Heart left ventricle (tissue), 16 donors: ENCODE results near the gene PIP5K1A. TPM values are rescaled to one million over a fixed set of nuclear protein-coding genes. Genes with fewer than 3 reads are reported as not detected.
A peak's percentile ranks its signal among the peaks of the same experiment; 100 is the strongest.

Experiments
- ATAC-seq, 4 donors: fragments of 200-7000 bp; cut with Tn5 transposase; one replicate each; pipeline ENCODE4 v1.9.1; 2020 to 2022; ENCODE audit warnings: moderate library complexity in 4 of 4, mild to moderate bottlenecking in 3 of 4, moderate number of reproducible peaks in 1 of 4
- DNase-seq, 5 donors: peaks; one replicate each; pipeline ENCODE4 v3.0.0-alpha.2; 2020
- H3K27ac ChIP-seq, 12 donors: fragments of 200-600 bp; sonication (generic) in 4 of 12; one replicate each; pipeline versions ENCODE4 v1.5.0 to v1.8.0; 2016 to 2022; ENCODE audit warnings: mild to moderate bottlenecking in 2 of 12
- H3K27me3 ChIP-seq, 9 donors: fragments of 200-600 bp; sonication (generic) in 2 of 9; one replicate each; pipeline versions ENCODE4 v1.5.1 to v1.8.0; 2016 to 2022; ENCODE audit warnings: mild to moderate bottlenecking in 3 of 9
- H3K36me3 ChIP-seq, 9 donors: fragments of 200-600 bp; sonication (generic) in 2 of 9; one replicate each; pipeline versions ENCODE4 v1.5.0 to v1.8.0; 2018 to 2022; ENCODE audit warnings: mild to moderate bottlenecking in 2 of 9
- H3K4me1 ChIP-seq, 12 donors: fragments of 200-600 bp; sonication (generic) in 4 of 12; one replicate each; pipeline versions ENCODE4 v1.5.0 to v1.8.0; 2016 to 2022; ENCODE audit warnings: mild to moderate bottlenecking in 3 of 12
- H3K4me3 ChIP-seq, 12 donors: fragments of 200-600 bp; sonication (generic) in 4 of 12; one replicate each; pipeline versions ENCODE4 v1.5.0 to v1.8.0; 2017 to 2022; ENCODE audit warnings: mild to moderate bottlenecking in 9 of 12, moderate library complexity in 4 of 12
- H3K9me3 ChIP-seq, 12 donors: fragments of 200-600 bp; sonication (generic) in 4 of 12; one replicate each; pipeline versions ENCODE4 v1.5.0 to v1.8.0; 2016 to 2022; ENCODE audit warnings: mild to moderate bottlenecking in 1 of 12
- CTCF ChIP-seq, 12 donors: fragments of 200-600 bp; sonication (generic) in 4 of 12; IDR thresholded peaks; one replicate each; pipeline versions ENCODE4 v1.5.0 to v1.8.0; 2018 to 2022; ENCODE audit warnings: antibody characterized with exemption in 12 of 12, mild to moderate bottlenecking in 5 of 12
- POLR2A ChIP-seq, 2 donors: fragments of 450-650 bp; IDR thresholded peaks; one replicate each; pipeline ENCODE4 v1.6.1; 2017; ENCODE audit warnings: antibody characterized with exemption in 2 of 2, mild to moderate bottlenecking in 2 of 2, moderate library complexity in 2 of 2
- WGBS, 4 donors: extraction: QIAGEN DNeasy Blood & Tissue Kit in 2 of 4; methylation state at CpG; one replicate each; pipeline versions ENCODE4 v1.1.5 to v1.1.7; 2013 to 2018; 5-methylcytosine and 5-hydroxymethylcytosine counted together
- intact Hi-C, 10 donors: fragments of 100-400 bp; cut with DNase I; formaldehyde crosslinking; loops; one replicate each; pipeline versions ENCODE4 v1.11.1 to v1.14.2; 2022
- polyA plus RNA-seq, 2 donors: library from polyadenylated mRNA; stranded (reverse); fragments of 200-250 nt; gene quantifications; one replicate each; pipeline ENCODE4 v1.2.3, GENCODE V29; 2013
- total RNA-seq, 9 donors: library from RNA; depleted of rRNA in 2 of 9; stranded (reverse); fragments of >200 nt in 2 of 9; fragmentation: NEBNext Ultra II Directional in 3 of 9; extraction: Animal tissue kit (Norgen Biotek cat#: 25700) in 3 of 9; gene quantifications; one replicate each; pipeline versions ENCODE4 v1.1.0 to v1.2.4, GENCODE V29; 2016 to 2023
- donor health status: ischemic (EF 13 %, LVEDD 7.1; RV severe dilation, severe dysfunction).
- donor health status: healthy with polysubstance abuse.
- donor health status: DM: no; HTN: yes; CAD: no.
- donor health status: DM: no; HTN: no; CAD: no.
- donor health status: ischemic (EF 25% LVEDD 6.9; RV normal size, moderate dysfunction).
- donor health status: ischemic (EF 25% LVEDD 5.7; RV mildly dilated, moderate dysfunction).
- donor health status: healthy.
- donor health status: DM: yes; HTN: yes; CAD: no.
- donor health status: ischemic (EF 35%, LVEDD 5.7; RV mildly dilated, moderate dysfunction).
- donor health status: nonischemic (EF 11% LVEDD 7.7; RV severe dilation, severe dysfunction).
- donor health status: DM: yes; HTN: yes; CAD: no.
- donor health status: PGD.
- donor health status: ischemic (EF 29% LVEDD 5.4; RV normal size, mild dysfunction).
- donor health status: nonischemic (EF 23%, LVEDD 6.1; RV moderate dilation, normal function).

The PIP5K1A gene
- total and polyA plus RNA-seq, 11 donors, result 20.5 to 48.8 (median 36.5) TPM

DNA sequence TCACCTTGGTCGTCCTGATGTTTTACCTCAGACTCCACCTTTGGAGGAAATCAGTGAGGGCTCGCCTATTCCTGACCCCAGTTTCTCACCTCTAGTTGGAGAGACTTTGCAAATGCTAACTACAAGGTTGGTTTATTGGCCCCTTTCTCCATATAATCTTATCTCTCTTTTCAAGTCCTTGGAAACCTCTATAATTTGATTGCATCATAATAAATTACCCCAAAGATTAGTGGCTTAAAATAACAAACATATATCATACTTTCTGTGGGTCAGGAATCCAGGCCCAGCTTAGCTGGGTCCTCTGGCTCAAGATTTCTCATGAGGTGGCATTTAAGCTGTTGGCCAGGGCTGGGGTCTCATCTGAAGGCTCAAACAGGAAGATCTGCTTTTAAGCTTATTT, 44.1 kb downstream of the PIP5K1A start:
- no peak for ATAC-seq
- Histone ChIP-seq H3K4me1 (peaks cover 0 to 12% (median 0%) of the 10 kb centered on the region in 12 donors), H3K4me3 (no peak overlapping the region), H3K27me3 (no peaks in the 10 kb centered on the region), H3K27ac (no peak overlapping the region), H3K9me3 (no peaks in the 10 kb centered on the region), H3K36me3 (peaks cover 5 to 100% (median 100%) of the 10 kb centered on the region in 9 donors)
- intact Hi-C loops, result loop anchor here in 1 of 10 donors (5.0 kb wide), 1 partner anchor 35 kb away; no protein-coding TSS in a partner anchor
- TF ChIP-seq CTCF (IDR thresholded peaks at IDR 0.05), result no peak
- TF ChIP-seq POLR2A (IDR thresholded peaks at IDR 0.05), result no peak
- WGBS, 4 donors, result 89 to 95% (median 93%) methylated on average over 2 of the region's 2 CpGs
- DNase-seq, result no peak

GRCh38 chr1:151243683-151244216, 45.4 kb downstream of the PIP5K1A start:
- H3K4me1 ChIP-seq, result no peaks in the 10 kb centered on the region
- no peak overlapping the region for H3K27ac ChIP-seq
- no peaks in the 10 kb centered on the region for H3K9me3 ChIP-seq
- DNase-seq (no peak), ATAC-seq (no peak)
- no peak for TF ChIP-seq POLR2A (IDR thresholded peaks at IDR 0.05)
- peaks cover 5 to 100% (median 100%) of the 10 kb centered on the region in 9 donors for H3K36me3 ChIP-seq
- no peak overlapping the region for H3K4me3 ChIP-seq
- no peaks in the 10 kb centered on the region for H3K27me3 ChIP-seq
- WGBS, 4 donors, result 85 to 90% (median 88%) methylated on average over 5 of the region's 5 CpGs
- intact Hi-C loops, result loop anchor here in 1 of 10 donors (5.0 kb wide), 1 partner anchor 36 kb away; no protein-coding TSS in a partner anchor

GRCh38 chr1:151246786-151247185, 48.4 kb downstream of the PIP5K1A start:
- DNase-seq, result no peak
- ATAC-seq, result no peak
- Histone ChIP-seq H3K27ac (no peak overlapping the region), H3K4me3 (no peak overlapping the region), H3K27me3 (no peaks in the 10 kb centered on the region), H3K36me3 (peaks cover 5 to 89% (median 81%) of the 10 kb centered on the region in 9 donors), H3K4me1 (no peaks in the 10 kb centered on the region), H3K9me3 (no peaks in the 10 kb centered on the region)
- intact Hi-C loops, result no loop called here
- WGBS, 4 donors, result 85 to 91% (median 86%) methylated on average over 2 of the region's 2 CpGs
- no peak for TF ChIP-seq POLR2A (IDR thresholded peaks at IDR 0.05)
- TF ChIP-seq CTCF (IDR thresholded peaks at IDR 0.05), result no peak

DNA sequence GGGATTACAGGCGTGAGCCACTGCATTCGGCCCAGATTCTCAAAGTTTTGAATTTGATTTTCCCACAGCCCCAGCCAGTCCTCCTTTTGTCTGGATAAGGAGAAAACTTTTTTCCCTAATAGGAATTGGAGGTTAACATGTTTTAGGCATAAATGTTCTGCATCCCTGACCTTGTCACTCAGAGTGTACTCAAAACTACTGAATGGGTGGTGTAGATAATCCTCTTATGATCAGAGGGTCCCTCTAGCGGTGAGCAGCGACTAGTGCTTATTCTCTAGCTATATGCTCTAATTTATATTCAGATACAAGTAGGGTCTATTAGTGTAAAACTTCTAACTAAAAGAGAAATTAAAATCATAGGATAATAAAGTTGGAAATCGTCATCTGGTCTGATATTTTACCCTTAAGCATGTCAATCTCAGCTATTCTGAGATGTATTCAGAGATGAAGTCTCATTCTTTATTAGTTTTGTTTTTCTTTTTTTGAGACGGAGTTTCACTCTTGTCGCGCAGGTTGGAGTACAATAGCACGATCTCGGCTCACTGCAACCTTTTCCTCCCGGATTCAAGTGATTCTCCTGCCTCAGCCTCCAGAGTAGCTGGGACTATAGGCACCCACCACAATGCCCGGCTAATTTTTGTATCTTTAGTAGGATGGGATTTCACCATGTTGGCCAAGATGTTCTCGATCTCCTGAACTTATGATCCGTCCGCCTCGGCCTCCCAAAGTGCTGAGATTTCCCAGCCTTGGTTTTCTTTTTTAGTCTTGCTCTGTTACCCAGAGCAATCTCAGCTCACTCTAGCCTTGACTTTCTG, 53.5 kb downstream of the PIP5K1A start:
- peak in 3 of 4 donors; percentile 24 to 47 (median 32) for ATAC-seq
- Histone ChIP-seq H3K27ac (peak overlapping the region in 1 of 12 donors; percentile 11), H3K9me3 (no peaks in the 10 kb centered on the region), H3K27me3 (no peaks in the 10 kb centered on the region), H3K4me3 (no peak overlapping the region), H3K36me3 (peaks cover 3 to 38% (median 30%) of the 10 kb centered on the region in 9 donors), H3K4me1 (peaks cover 0 to 19% (median 9%) of the 10 kb centered on the region in 12 donors)
- 64 to 66% (median 65%) methylated on average over 16 of the region's 16 CpGs for WGBS, 4 donors
- TF ChIP-seq POLR2A (IDR thresholded peaks at IDR 0.05) (no peak), CTCF (IDR thresholded peaks at IDR 0.05) (peak; percentile 72 to 91 (median 84))
- DNase-seq, result peak in 4 of 5 donors; percentile 57 to 68 (median 60)
- intact Hi-C loops, result loop anchor here in 8 of 10 donors (1.0 to 10.0 kb wide), 7 partner anchors 53 to 157 kb away; partner anchors contain the start of genes PIP5K1A (in 3 of the 8) and VPS72 (in 2 of the 8)
